ENCODE measurements around the gene DNER.

Gene DNER

DNA sequence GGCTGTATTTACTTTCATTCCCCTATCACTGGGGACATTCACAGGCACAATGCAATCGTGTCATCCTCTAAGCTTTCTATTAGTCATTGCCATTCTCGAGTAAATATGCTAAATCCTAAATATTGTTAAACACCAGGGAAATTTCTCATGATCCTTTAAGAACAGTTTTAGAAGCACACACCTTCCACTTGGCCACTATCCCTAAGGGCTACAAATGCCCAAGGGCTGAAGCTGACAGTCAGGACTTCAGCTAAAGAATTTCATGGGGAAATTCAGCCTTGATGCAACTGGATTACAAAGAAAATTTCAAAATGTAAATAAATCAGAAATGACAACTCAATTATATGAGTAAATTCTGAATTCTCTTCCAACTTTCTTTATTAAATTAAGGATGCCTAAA, 280.2 kb downstream of the DNER start:
- DNase-seq = no peak
- in situ Hi-C loops (cut with HindIII; ENCODE audit: low pct_ligation_motif_present, low pct_unique_long_range_greater_than_20kb, low sequenced_read_pairs) = no loop called here

DNA sequence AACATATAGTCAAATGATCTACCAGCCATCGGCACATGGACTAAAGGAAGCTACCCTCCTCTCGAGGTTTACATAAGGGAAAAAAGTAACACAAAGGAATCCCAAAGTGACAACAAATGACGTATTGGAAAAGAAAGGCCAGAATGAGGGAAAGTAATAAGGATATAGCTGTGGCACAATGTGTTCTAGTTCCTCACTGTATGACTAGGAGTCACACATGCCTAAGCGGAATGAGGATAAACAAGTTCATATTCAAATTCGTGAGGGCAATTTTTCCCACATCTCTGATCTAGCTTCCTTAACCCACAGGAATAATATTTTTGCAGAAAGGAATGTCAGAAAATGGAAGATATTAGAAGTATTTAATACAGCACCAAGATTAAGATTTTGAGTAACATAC, 281.0 kb downstream of the DNER start:
- in situ Hi-C loops (cut with HindIII; ENCODE audit: low pct_ligation_motif_present, low pct_unique_long_range_greater_than_20kb, low sequenced_read_pairs) = no loop called here
- no peak for DNase-seq

- in situ Hi-C loops (cut with HindIII; ENCODE audit: low pct_ligation_motif_present, low pct_unique_long_range_greater_than_20kb, low sequenced_read_pairs) = no loop called here
- DNase-seq = peak; percentile 76
Observed at GRCh38 chr2:229431327-229431954, 282.9 kb downstream of the DNER start.

GRCh38 chr2:229429589-229429988, 284.8 kb downstream of the DNER start:
- DNase-seq = no peak
- in situ Hi-C loops (cut with HindIII; ENCODE audit: low pct_ligation_motif_present, low pct_unique_long_range_greater_than_20kb, low sequenced_read_pairs) = no loop called here

DNA sequence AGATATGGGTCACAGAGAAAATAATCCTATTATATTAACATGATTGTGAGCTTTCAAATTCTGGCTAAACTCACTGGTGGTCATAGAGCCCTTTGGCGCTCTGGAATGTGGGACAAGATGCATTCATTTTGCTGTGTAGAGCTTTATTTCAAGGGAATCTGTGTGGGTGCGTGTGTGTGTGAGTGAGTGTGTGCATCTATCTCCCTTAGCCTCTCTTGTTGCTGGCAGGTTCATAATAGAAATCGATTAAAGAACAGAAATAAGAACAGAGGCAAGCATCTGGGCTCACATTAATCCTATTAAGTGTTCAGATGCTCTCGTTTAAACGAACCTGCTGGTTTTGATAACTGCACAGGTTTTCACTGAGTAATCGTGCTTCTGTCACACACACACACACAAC, 287.9 kb downstream of the DNER start:
- in situ Hi-C loops (cut with HindIII; ENCODE audit: low pct_ligation_motif_present, low pct_unique_long_range_greater_than_20kb, low sequenced_read_pairs) = no loop called here
- DNase-seq = no peak

- DNase-seq = no peak
- in situ Hi-C loops (cut with HindIII; ENCODE audit: low pct_ligation_motif_present, low pct_unique_long_range_greater_than_20kb, low sequenced_read_pairs) = no loop called here
Observed at GRCh38 chr2:229425598-229425997, 288.8 kb downstream of the DNER start.

- DNase-seq = no peak
Observed at GRCh38 chr2:229422063-229422462, 292.3 kb downstream of the DNER start.

GRCh38 chr2:229419158-229419557, 295.2 kb downstream of the DNER start:
- in situ Hi-C loops (cut with HindIII; ENCODE audit: low pct_ligation_motif_present, low pct_unique_long_range_greater_than_20kb, low sequenced_read_pairs) = loop anchor here (25.0 kb wide), 1 partner anchor 168 kb away; no protein-coding TSS in a partner anchor
- DNase-seq = no peak

More at GRCh38 chr2:229422063-229422462, 292.3 kb downstream of the DNER start:
- in situ Hi-C loops (cut with HindIII; ENCODE audit: low pct_ligation_motif_present, low pct_unique_long_range_greater_than_20kb, low sequenced_read_pairs) = loop anchor here (25.0 kb wide), 1 partner anchor 165 kb away; no protein-coding TSS in a partner anchor

GRCh38 chr2:229417916-229418315, 296.4 kb downstream of the DNER start:
- in situ Hi-C loops (cut with HindIII; ENCODE audit: low pct_ligation_motif_present, low pct_unique_long_range_greater_than_20kb, low sequenced_read_pairs) = loop anchor here (25.0 kb wide), 1 partner anchor 169 kb away; no protein-coding TSS in a partner anchor
- DNase-seq = no peak

GRCh38 chr2:229417176-229417575, 297.2 kb downstream of the DNER start:
- DNase-seq = no peak
- in situ Hi-C loops (cut with HindIII; ENCODE audit: low pct_ligation_motif_present, low pct_unique_long_range_greater_than_20kb, low sequenced_read_pairs) = loop anchor here (25.0 kb wide), 1 partner anchor 170 kb away; no protein-coding TSS in a partner anchor

DNA sequence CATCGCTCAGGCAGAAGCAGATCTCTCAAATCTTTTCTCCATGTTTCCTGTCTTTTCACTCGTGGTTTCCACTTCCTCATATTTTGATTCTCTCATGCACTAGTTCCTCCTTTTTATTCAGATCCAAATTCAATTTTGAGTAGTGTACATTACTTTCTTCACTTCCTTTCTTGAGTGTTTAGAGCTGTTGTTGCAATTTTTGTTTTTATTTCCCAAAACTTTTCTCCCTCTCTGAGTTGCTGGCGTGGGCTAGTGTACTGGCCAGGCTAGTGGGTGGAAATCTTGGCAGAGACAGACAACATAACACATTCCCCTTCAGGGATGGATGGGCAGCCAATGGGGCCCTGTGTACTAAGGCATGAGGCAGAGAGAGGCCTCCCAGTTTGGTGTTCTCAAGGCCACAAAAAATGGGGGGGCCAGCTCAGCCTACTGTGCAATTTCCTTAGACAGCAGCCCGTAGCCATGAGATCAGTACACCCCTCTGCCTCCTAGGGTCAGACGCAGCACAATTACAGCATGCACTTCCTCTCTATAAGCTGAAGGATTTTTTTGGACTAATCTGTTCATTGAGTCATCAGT, 298.1 kb downstream of the DNER start:
- DNase-seq = no peak
- in situ Hi-C loops (cut with HindIII; ENCODE audit: low pct_ligation_motif_present, low pct_unique_long_range_greater_than_20kb, low sequenced_read_pairs) = loop anchor here (25.0 kb wide), 1 partner anchor 171 kb away; no protein-coding TSS in a partner anchor

GRCh38 chr2:229414631-229415030, 299.7 kb downstream of the DNER start:
- no peak for DNase-seq
- in situ Hi-C loops (cut with HindIII; ENCODE audit: low pct_ligation_motif_present, low pct_unique_long_range_greater_than_20kb, low sequenced_read_pairs) = loop anchor here (25.0 kb wide), 1 partner anchor 173 kb away; no protein-coding TSS in a partner anchor

- DNase-seq = no peak
- in situ Hi-C loops (cut with HindIII; ENCODE audit: low pct_ligation_motif_present, low pct_unique_long_range_greater_than_20kb, low sequenced_read_pairs) = loop anchor here (25.0 kb wide), 1 partner anchor 175 kb away; no protein-coding TSS in a partner anchor
Observed at GRCh38 chr2:229412686-229413085, 301.7 kb downstream of the DNER start.

- in situ Hi-C loops (cut with HindIII; ENCODE audit: low pct_ligation_motif_present, low pct_unique_long_range_greater_than_20kb, low sequenced_read_pairs) = loop anchor here (25.0 kb wide), 1 partner anchor 176 kb away; no protein-coding TSS in a partner anchor
- DNase-seq = no peak
Observed at GRCh38 chr2:229410946-229411345, 303.4 kb downstream of the DNER start.

- in situ Hi-C loops (cut with HindIII; ENCODE audit: low pct_ligation_motif_present, low pct_unique_long_range_greater_than_20kb, low sequenced_read_pairs) = loop anchor here (25.0 kb wide), 1 partner anchor 177 kb away; no protein-coding TSS in a partner anchor
- DNase-seq = no peak
Observed at GRCh38 chr2:229410264-229410663, 304.1 kb downstream of the DNER start.

DNA sequence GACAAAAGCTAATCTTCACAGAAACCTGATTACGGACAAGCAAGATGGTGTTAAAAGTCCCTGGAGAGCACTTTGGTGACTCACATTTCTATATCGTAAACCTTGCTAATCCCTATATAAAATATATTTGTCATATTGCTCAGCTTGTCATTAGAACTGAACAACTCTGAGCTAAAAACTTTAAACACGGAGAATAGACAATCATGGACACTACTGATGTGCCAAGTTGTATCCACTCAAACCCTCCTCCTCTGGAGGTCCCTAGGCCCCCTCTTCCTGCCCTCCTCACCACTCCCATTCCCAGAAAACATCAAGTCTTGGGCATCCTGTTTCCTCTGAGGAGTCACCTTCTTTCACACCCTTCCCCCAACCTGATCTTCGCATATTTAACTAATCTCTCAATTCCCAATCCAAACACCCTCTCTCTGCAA, 304.6 kb downstream of the DNER start:
- in situ Hi-C loops (cut with HindIII; ENCODE audit: low pct_ligation_motif_present, low pct_unique_long_range_greater_than_20kb, low sequenced_read_pairs) = loop anchor here (25.0 kb wide), 1 partner anchor 178 kb away; no protein-coding TSS in a partner anchor

DNA sequence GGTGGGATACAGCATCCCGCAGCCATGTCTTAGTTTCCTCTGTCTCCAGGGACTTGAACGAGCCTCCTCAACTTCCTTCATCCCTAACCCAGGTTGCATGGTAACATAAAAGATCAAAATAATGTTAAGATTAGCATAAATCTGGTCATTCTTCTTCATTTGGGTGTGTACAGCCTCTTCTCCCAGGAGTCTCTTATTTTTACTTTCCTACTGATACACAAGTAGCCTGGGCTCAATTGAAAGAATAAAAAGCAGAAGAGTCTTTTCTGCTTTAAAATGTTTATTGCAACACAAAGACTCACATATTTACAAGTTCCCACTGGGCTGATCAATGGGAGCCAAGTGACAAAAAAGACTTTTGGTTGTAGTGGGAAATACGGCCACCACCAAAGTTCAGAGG, 305.4 kb downstream of the DNER start:
- DNase-seq = no peak
- in situ Hi-C loops (cut with HindIII; ENCODE audit: low pct_ligation_motif_present, low pct_unique_long_range_greater_than_20kb, low sequenced_read_pairs) = loop anchor here (25.0 kb wide), 1 partner anchor 178 kb away; no protein-coding TSS in a partner anchor

More for the DNA sequence above, 304.6 kb downstream of the DNER start:
- no peak for DNase-seq

DNA sequence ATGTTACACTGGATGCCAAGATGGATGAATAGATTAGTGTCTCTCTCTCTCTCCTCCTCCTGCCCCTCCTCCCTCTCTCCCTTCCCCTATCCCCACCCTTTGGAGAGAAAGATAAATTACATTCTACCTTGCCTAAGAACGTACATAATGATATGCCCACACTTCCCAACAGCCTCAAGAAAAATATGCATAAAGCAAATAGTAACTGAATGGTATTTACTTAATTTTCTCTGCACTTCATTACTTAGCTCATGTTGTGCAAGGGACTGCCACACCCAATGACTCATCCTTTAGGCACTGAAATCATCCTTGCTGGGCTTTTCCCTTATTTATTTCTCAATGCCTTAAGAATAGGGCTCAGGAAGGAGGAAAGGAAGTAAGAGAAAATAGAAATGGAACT, 306.0 kb downstream of the DNER start:
- peak; percentile 76 for DNase-seq

DNA sequence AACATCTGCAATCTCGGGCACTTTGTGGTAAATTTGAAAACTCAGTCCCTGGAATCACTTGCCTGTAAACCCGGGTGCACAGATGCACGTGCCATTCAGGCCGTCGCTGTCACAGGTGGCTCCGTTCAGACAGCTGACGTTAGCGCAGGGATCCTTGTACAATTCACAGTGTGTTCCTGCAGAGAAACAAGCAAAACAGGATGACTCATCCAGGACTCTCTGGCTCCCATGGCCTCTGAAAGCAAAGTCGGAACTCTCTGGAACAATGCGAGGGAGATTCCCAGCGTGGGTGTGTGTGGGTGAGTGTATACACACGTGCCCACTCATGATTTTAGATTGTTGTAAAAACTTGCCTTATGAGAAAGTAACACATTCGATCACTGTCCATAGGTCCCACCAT, 307.2 kb downstream of the DNER start:
- DNase-seq = peak; percentile 28
- in situ Hi-C loops (cut with HindIII; ENCODE audit: low pct_ligation_motif_present, low pct_unique_long_range_greater_than_20kb, low sequenced_read_pairs) = loop anchor here (25.0 kb wide), 1 partner anchor 180 kb away; no protein-coding TSS in a partner anchor

More for the DNA sequence above, 306.0 kb downstream of the DNER start:
- in situ Hi-C loops (cut with HindIII; ENCODE audit: low pct_ligation_motif_present, low pct_unique_long_range_greater_than_20kb, low sequenced_read_pairs) = loop anchor here (25.0 kb wide), 1 partner anchor 179 kb away; no protein-coding TSS in a partner anchor

Measured in ACHN (cell line).